Panc1 (cell line): ENCODE data around the gene USP24. TPM values are rescaled to one million over a fixed set of nuclear protein-coding genes. Genes with fewer than 3 reads are reported as not detected.

ENCODE experiments used
- ATAC-seq: fragments of 200-7000 bp; cut with Tn5 transposase; 2 replicates; pipeline ENCODE4 v1.9.1; 2020; ENCODE audit warnings: mild to moderate bottlenecking, moderate library complexity
- BruUV-seq: library from RNA; stranded (reverse); fragments of 400-500 nt; replicated peaks from 2 replicates; lab custom pipeline; 2021; lab: Mats Ljungman, UMichigan
- CTCF ChIA-PET: fragments of 300-600 bp; sonication (Branson Sonifier 250); formaldehyde crosslinking; loops from one replicate; lab custom pipeline; 2022; ENCODE audit warnings: antibody characterized with exemption; lab: Charles Lee
- POLR2A ChIA-PET: fragments of 300-600 bp; sonication (Branson Sonifier 250); formaldehyde crosslinking; loops from one replicate; lab custom pipeline; 2022; ENCODE audit warnings: antibody characterized with exemption; lab: Charles Lee
- DNase-seq: peaks from one replicate; pipeline ENCODE4 v3.0.0-alpha.2; 2010; ENCODE audit warnings: low read depth, low spot score
- H3K27ac ChIP-seq: 2 replicates; pipeline ENCODE4 v1.5.1; 2011; ENCODE audit warnings: mild to moderate bottlenecking, low read length, inconsistent platforms
- H3K27me3 ChIP-seq: fragments of 200-500 bp; sonication (Bioruptor generic); 2 replicates; pipeline ENCODE4 v1.6.0; 2014; ENCODE audit warnings: low read length, inconsistent platforms; ENCODE audit not compliant: control insufficient read depth, insufficient read depth
- H3K36me3 ChIP-seq: fragments of 200-500 bp; sonication (Bioruptor generic); 2 replicates; pipeline ENCODE4 v1.5.1; 2014; ENCODE audit warnings: inconsistent platforms, mild to moderate bottlenecking, low read length, moderate library complexity; ENCODE audit not compliant: control insufficient read depth, insufficient read depth
- H3K4me1 ChIP-seq: 2 replicates; pipeline ENCODE4 v1.5.1; 2011; ENCODE audit warnings: inconsistent platforms, mild to moderate bottlenecking, low read length, moderate library complexity; ENCODE audit not compliant: control insufficient read depth, insufficient read depth
- H3K4me3 ChIP-seq, 2 experiments: 2 replicates each; pipeline ENCODE4 v1.5.1; 2011 to 2012; ENCODE audit warnings: low read depth in 2 of 2, low read length in 2 of 2, mild to moderate bottlenecking in 2 of 2, inconsistent platforms in 1 of 2, moderate library complexity in 1 of 2
- H3K9me3 ChIP-seq: fragments of 200-500 bp; sonication (Bioruptor generic); 2 replicates; pipeline ENCODE4 v1.5.1; 2014; ENCODE audit warnings: low read depth, mild to moderate bottlenecking, inconsistent platforms, low read length, moderate library complexity; ENCODE audit not compliant: control insufficient read depth, insufficient read depth
- CTCF ChIP-seq: fragments of 450-650 bp; IDR thresholded peaks from 2 replicates; pipeline ENCODE4 v1.5.1; 2017; ENCODE audit warnings: mild to moderate bottlenecking
- POLR2AphosphoS5 ChIP-seq: IDR thresholded peaks from 2 replicates; pipeline ENCODE4 v1.6.1; 2012; ENCODE audit warnings: mild to moderate bottlenecking, low read depth, low read length, moderate library complexity
- REST ChIP-seq, 2 experiments: IDR thresholded peaks; 2 replicates each; pipeline ENCODE4 v1.6.1; 2011 to 2012; ENCODE audit warnings: low read depth in 2 of 2, control low read depth in 1 of 2, low read length in 1 of 2, mild to moderate bottlenecking in 1 of 2, moderate library complexity in 1 of 2; ENCODE audit not compliant: insufficient read depth in 1 of 2
- SIN3A ChIP-seq: IDR thresholded peaks from 2 replicates; pipeline ENCODE4 v1.6.1; 2012; ENCODE audit warnings: low read depth, mild to moderate bottlenecking, low read length, moderate library complexity, borderline replicate concordance; ENCODE audit not compliant: insufficient read depth
- TCF7L2 ChIP-seq: IDR thresholded peaks from 2 replicates; pipeline ENCODE4 v1.6.1; 2011; ENCODE audit warnings: mild to moderate bottlenecking, low read depth, low read length, inconsistent platforms
- in situ Hi-C: cut with HindIII; loops from 2 replicates; pipeline ENCODE4 v1.10.0; 2016; ENCODE audit warnings: low sequenced_read_pairs, low pct_unique_long_range_greater_than_20kb
- intact Hi-C: fragments of 100-400 bp; cut with micrococcal nuclease; formaldehyde crosslinking; loops from one replicate; pipeline ENCODE4 v1.10.0; 2022; ENCODE audit not compliant: unreplicated experiment
- total RNA-seq: library from RNA; stranded (reverse); gene quantifications from one replicate; pipeline ENCODE4 v1.2.1, GENCODE V29; 2021; ENCODE audit not compliant: unreplicated experiment

The USP24 gene
- total RNA-seq, 1 experiment from 2014 or later = 52.2 TPM

GRCh38 chr1:55069280-55069679, 145.9 kb downstream of the USP24 start:
- Histone ChIP-seq H3K27me3 (no peaks in the 10 kb centered on the region), H3K36me3 (peaks cover 37% of the 10 kb centered on the region), H3K27ac (no peak overlapping the region), H3K4me1 (peaks cover 11% of the 10 kb centered on the region), H3K4me3 (no peak overlapping the region), H3K9me3 (no peaks in the 10 kb centered on the region)
- POLR2A ChIA-PET = no interaction called here
- no TSS peak for BruUV-seq
- intact Hi-C loops (no loop called here), in situ Hi-C loops (no loop called here)
- DNase-seq (no peak), ATAC-seq (no peak)
- CTCF ChIA-PET = interaction anchor here (0.6 kb wide), 1 partner anchor 24 kb away, joined by 3 read pairs; no protein-coding TSS in a partner anchor
- TF ChIP-seq CTCF (no peak), REST (IDR thresholded peaks at IDR 0.05; ENCODE audit: insufficient read depth in 1 of 2, low read depth in 2 of 2, low read length in 1 of 2) (no peak), POLR2AphosphoS5 (no peak), TCF7L2 (no peak)

GRCh38 chr1:55068638-55069037, 146.5 kb downstream of the USP24 start:
- Histone ChIP-seq H3K27ac (no peak overlapping the region), H3K27me3 (no peaks in the 10 kb centered on the region), H3K4me3 (no peak overlapping the region), H3K36me3 (peaks cover 35% of the 10 kb centered on the region), H3K9me3 (no peaks in the 10 kb centered on the region), H3K4me1 (peaks cover 14% of the 10 kb centered on the region)
- DNase-seq (no peak), ATAC-seq (no peak)
- no TSS peak for BruUV-seq
- intact Hi-C loops = no loop called here
- POLR2A ChIA-PET = no interaction called here
- in situ Hi-C loops = no loop called here
- TF ChIP-seq POLR2AphosphoS5 = no peak
- no peak for TF ChIP-seq CTCF
- no peak for TF ChIP-seq SIN3A
- TF ChIP-seq REST (IDR thresholded peaks at IDR 0.05; ENCODE audit: insufficient read depth in 1 of 2, low read depth in 2 of 2, low read length in 1 of 2) = no peak
- no peak for TF ChIP-seq TCF7L2
- CTCF ChIA-PET = no interaction called here
